ENCODE results near the gene CXCR6. TPM values are rescaled to one million over a fixed set of nuclear protein-coding genes. Genes with fewer than 3 reads are reported as not detected.

Gene CXCR6
- total and polyA plus RNA-seq, 2 of the 13 experiments (the other 11 are each of a cell fraction or from before 2014, with no cell fraction given): not detected

- peak; percentile 84; the same call in 1 of the 2 replicates for TF ChIP-seq ARID4A (CRISPR knock-in tag; IDR thresholded peaks at IDR 0.05; ENCODE audit: borderline replicate concordance)
- TF ChIP-seq CHCHD3 (CRISPR knock-in tag; IDR thresholded peaks at IDR 0.05): no peak
- peak; percentile 58; the same call in 1 of the 3 replicates for TF ChIP-seq MXI1 (IDR thresholded peaks at IDR 0.05; ENCODE audit: borderline replicate concordance, low read depth, low read length)
- no peak for TF ChIP-seq ZNF713 (CRISPR knock-in tag; IDR thresholded peaks at IDR 0.05)
- TF ChIP-seq, protein P1, sequence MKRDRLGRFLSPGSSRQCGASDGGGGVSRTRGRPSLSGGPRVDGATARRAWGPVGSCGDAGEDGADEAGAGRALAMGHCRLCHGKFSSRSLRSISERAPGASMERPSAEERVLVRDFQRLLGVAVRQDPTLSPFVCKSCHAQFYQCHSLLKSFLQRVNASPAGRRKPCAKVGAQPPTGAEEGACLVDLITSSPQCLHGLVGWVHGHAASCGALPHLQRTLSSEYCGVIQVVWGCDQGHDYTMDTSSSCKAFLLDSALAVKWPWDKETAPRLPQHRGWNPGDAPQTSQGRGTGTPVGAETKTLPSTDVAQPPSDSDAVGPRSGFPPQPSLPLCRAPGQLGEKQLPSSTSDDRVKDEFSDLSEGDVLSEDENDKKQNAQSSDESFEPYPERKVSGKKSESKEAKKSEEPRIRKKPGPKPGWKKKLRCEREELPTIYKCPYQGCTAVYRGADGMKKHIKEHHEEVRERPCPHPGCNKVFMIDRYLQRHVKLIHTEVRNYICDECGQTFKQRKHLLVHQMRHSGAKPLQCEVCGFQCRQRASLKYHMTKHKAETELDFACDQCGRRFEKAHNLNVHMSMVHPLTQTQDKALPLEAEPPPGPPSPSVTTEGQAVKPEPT (CRISPR knock-in tag; IDR thresholded peaks at IDR 0.05; ENCODE audit: low read depth): peak; percentile 80
- no peak for TF ChIP-seq U2AF2 (IDR thresholded peaks at IDR 0.05; ENCODE audit: low read depth, low read length)
- TF ChIP-seq, protein P2, sequence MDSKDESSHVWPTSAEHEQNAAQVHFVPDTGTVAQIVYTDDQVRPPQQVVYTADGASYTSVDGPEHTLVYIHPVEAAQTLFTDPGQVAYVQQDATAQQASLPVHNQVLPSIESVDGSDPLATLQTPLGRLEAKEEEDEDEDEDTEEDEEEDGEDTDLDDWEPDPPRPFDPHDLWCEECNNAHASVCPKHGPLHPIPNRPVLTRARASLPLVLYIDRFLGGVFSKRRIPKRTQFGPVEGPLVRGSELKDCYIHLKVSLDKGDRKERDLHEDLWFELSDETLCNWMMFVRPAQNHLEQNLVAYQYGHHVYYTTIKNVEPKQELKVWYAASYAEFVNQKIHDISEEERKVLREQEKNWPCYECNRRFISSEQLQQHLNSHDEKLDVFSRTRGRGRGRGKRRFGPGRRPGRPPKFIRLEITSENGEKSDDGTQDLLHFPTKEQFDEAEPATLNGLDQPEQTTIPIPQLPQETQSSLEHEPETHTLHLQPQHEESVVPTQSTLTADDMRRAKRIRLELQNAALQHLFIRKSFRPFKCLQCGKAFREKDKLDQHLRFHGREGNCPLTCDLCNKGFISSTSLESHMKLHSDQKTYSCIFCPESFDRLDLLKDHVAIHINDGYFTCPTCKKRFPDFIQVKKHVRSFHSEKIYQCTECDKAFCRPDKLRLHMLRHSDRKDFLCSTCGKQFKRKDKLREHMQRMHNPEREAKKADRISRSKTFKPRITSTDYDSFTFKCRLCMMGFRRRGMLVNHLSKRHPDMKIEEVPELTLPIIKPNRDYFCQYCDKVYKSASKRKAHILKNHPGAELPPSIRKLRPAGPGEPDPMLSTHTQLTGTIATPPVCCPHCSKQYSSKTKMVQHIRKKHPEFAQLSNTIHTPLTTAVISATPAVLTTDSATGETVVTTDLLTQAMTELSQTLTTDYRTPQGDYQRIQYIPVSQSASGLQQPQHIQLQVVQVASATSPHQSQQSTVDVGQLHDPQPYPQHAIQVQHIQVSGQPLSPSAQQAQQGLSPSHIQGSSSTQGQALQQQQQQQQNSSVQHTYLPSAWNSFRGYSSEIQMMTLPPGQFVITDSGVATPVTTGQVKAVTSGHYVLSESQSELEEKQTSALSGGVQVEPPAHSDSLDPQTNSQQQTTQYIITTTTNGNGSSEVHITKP (CRISPR knock-in tag; IDR thresholded peaks at IDR 0.05; ENCODE audit: low read depth): no peak
- TF ChIP-seq STAT5B (CRISPR knock-in tag; IDR thresholded peaks at IDR 0.05): no peak
- TF ChIP-seq ZZZ3 (CRISPR knock-in tag; IDR thresholded peaks at IDR 0.05; ENCODE audit: borderline replicate concordance): 0 out of 2 replicates have a peak, but pooled peaks have one; percentile 20
- TF ChIP-seq ZNF749 (CRISPR knock-in tag; IDR thresholded peaks at IDR 0.05; ENCODE audit: borderline replicate concordance): no peak; the same call in 1 of the 2 replicates
- TF ChIP-seq ZBTB34 (CRISPR knock-in tag; IDR thresholded peaks at IDR 0.05): no peak; the same call in 1 of the 2 replicates
- TF ChIP-seq ZNF468 (CRISPR knock-in tag; IDR thresholded peaks at IDR 0.05): no peak
- TF ChIP-seq MEIS1 (CRISPR knock-in tag; IDR thresholded peaks at IDR 0.05; ENCODE audit: borderline replicate concordance): no peak; the same call in 1 of the 2 replicates
Measured at GRCh38 chr3:45995236-45996192, 52.2 kb downstream of the CXCR6 start, which contains the start of gene FYCO1 (continued).
